IPS-15b (cell line): ENCODE measurements around the gene IGFL3.
A peak's percentile ranks its signal among the peaks of the same experiment; 100 is the strongest.
"Not testable (repeated sequence)": the region's sequence is repeated elsewhere in the genome, so short reads cannot be mapped to it uniquely, and the experiment has no call there.

ENCODE experiments used
- H3K27me3 ChIP-seq: one replicate; pipeline ENCODE4 v1.6.1; 2013; ENCODE audit warnings: low read length; ENCODE audit not compliant: control insufficient read depth, insufficient read depth
- H3K36me3 ChIP-seq: one replicate; pipeline ENCODE4 v1.6.1; 2013; ENCODE audit warnings: low read length; ENCODE audit not compliant: control insufficient read depth, insufficient read depth
- H3K4me1 ChIP-seq: one replicate; pipeline ENCODE4 v1.6.1; 2013; ENCODE audit warnings: mild to moderate bottlenecking, low read length; ENCODE audit not compliant: control insufficient read depth, insufficient read depth
- H3K4me3 ChIP-seq: one replicate; pipeline ENCODE4 v1.5.1; 2013; ENCODE audit warnings: low read depth, low read length
- H3K9ac ChIP-seq: one replicate; pipeline ENCODE4 v1.6.1; 2013; ENCODE audit warnings: low read depth, mild to moderate bottlenecking, low read length
- H3K9me3 ChIP-seq: one replicate; pipeline ENCODE4 v1.6.1; 2013; ENCODE audit warnings: mild to moderate bottlenecking, low read length; ENCODE audit not compliant: control insufficient read depth, insufficient read depth

The IGFL3 gene

GRCh38 chr19:46085888-46086287, 38.6 kb downstream of the IGFL3 start:
- no peak overlapping the region for H3K9ac ChIP-seq
- H3K4me3 ChIP-seq: no peak overlapping the region
- no peaks in the 10 kb centered on the region for H3K36me3 ChIP-seq
- no peaks in the 10 kb centered on the region for H3K27me3 ChIP-seq
- no peaks in the 10 kb centered on the region for H3K9me3 ChIP-seq
- no peaks in the 10 kb centered on the region for H3K4me1 ChIP-seq

DNA sequence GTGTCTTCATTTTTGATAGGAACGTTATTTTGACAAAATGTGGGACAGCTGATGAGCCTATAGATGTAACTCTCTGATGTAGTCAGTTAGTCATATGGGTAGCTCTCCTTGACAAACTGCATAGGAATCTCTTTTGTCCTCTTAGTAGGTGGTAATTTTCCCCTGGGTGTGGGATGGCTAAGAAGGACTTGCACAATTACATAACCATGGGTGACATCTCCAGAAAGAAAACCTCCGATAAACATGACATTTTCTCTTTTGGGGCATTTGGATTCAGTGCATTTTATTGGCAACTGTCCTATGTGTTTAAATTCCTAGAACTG, 41.8 kb downstream of the IGFL3 start:
- H3K4me3 ChIP-seq: no peak overlapping the region
- H3K9me3 ChIP-seq: no peaks in the 10 kb centered on the region
- H3K9ac ChIP-seq: no peak overlapping the region

DNA sequence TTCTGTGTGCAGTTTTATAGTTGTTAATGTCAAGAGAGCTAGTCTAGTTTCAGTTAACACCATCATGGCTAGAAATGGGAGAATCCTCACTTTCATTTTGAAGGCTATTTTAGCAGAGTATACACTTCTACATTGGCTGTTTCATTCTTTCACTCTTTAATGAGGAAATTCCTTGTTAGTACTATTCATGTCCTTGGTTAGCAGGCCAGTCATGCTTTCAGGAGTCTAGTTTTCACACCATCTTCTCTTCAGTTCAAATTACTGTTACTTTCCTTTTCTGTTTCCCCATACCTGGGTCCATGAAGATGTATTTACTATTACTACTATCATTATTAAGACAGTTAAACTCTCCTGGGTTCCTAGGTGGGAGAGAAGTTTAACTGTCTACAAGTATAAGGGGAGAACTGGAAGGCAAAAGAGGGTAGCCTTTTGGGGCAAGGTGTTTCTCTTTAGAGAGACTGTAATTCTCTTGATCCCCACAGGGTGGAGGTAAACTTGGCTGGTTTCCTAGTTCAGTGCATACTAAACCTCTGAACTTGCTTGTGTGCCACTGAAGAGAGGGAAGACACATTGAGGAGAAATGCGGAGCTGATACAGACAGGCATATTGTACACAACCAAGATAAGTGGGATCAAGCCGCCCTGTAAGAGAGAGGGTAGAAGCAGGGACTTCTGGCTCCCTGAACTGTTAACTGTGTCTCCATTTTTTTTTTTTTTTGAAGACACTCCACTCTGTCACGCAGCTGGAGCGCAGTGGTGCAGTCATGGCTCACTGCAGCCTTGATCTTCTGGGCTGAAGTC, 42.4 kb downstream of the IGFL3 start:
- Histone ChIP-seq H3K36me3 (no peaks in the 10 kb centered on the region), H3K9me3 (no peaks in the 10 kb centered on the region), H3K27me3 (peaks cover 5% of the 10 kb centered on the region), H3K4me1 (no peaks in the 10 kb centered on the region), H3K9ac (no peak overlapping the region), H3K4me3 (no peak overlapping the region)

More for the DNA sequence above, 41.8 kb downstream of the IGFL3 start:
- Histone ChIP-seq H3K36me3 (no peaks in the 10 kb centered on the region), H3K4me1 (no peaks in the 10 kb centered on the region), H3K27me3 (peaks cover 4% of the 10 kb centered on the region)

GRCh38 chr19:46080561-46080960, 43.9 kb downstream of the IGFL3 start:
- Histone ChIP-seq H3K27me3 (peaks cover 20% of the 10 kb centered on the region), H3K9ac (no peak overlapping the region), H3K4me3 (no peak overlapping the region), H3K9me3 (no peaks in the 10 kb centered on the region), H3K4me1 (peaks cover 3% of the 10 kb centered on the region), H3K36me3 (no peaks in the 10 kb centered on the region)

- Histone ChIP-seq H3K27me3 (peaks cover 24% of the 10 kb centered on the region), H3K36me3 (no peaks in the 10 kb centered on the region), H3K4me1 (peaks cover 3% of the 10 kb centered on the region), H3K9me3 (no peaks in the 10 kb centered on the region), H3K4me3 (no peak overlapping the region), H3K9ac (no peak overlapping the region)
Observed at GRCh38 chr19:46079576-46079975, 44.9 kb downstream of the IGFL3 start.

DNA sequence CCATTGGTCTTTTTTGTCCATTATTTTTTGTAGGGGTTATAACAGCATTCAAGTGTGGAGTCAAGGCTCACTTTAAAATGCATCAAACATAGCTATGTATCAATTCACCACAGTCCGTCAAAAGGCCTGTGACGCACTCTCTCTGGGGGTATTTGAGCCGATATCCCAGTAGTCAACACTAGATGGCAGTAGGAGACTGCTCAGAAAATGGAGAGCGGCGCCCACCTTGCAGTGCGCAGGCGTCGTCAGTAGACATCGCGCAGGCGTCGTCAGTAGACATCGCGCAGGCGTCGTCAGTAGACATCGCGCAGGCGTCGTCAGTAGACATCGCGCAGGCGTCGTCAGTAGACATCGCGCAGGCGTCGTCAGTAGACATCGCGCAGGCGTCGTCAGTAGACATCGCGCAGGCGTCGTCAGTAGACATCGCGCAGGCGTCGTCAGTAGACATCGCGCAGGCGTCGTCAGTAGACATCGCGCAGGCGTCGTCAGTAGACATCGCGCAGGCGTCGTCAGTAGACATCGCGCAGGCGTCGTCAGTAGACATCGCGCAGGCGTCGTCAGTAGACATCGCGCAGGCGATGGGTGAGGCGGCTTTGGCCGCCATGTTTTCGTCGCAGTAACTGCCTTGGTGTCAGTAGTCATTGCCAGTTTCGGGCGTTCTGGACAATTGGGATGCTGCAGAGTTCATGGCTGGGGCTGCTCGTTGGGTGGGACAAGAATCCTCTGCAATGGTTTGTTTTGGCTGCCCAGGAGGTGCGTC, 45.7 kb downstream of the IGFL3 start:
- H3K27me3 ChIP-seq: peaks cover 25% of the 10 kb centered on the region
- not testable (repeated sequence) for H3K36me3 ChIP-seq, H3K4me1 ChIP-seq, H3K9me3 ChIP-seq, H3K9ac ChIP-seq, H3K4me3 ChIP-seq

DNA sequence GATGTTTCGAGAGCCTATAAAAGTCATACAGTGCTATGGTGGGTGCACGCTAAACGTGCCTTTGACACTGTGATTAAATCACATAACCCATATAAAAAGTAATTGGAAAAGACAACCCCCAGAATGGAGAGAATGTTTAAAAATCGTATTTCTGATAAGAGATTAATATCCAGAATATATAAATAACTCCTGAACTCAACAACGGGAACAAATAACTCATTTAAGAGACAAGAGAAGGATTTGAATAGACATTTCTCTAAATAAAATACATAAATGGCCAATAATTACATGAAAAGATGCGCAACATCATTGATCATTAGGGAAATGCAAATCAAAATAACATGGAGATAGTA, 46.7 kb downstream of the IGFL3 start:
- H3K9me3 ChIP-seq: no peaks in the 10 kb centered on the region
- H3K4me1 ChIP-seq: peaks cover 3% of the 10 kb centered on the region
- H3K36me3 ChIP-seq: no peaks in the 10 kb centered on the region
- H3K4me3 ChIP-seq: no peak overlapping the region
- peaks cover 27% of the 10 kb centered on the region for H3K27me3 ChIP-seq
- H3K9ac ChIP-seq: no peak overlapping the region

DNA sequence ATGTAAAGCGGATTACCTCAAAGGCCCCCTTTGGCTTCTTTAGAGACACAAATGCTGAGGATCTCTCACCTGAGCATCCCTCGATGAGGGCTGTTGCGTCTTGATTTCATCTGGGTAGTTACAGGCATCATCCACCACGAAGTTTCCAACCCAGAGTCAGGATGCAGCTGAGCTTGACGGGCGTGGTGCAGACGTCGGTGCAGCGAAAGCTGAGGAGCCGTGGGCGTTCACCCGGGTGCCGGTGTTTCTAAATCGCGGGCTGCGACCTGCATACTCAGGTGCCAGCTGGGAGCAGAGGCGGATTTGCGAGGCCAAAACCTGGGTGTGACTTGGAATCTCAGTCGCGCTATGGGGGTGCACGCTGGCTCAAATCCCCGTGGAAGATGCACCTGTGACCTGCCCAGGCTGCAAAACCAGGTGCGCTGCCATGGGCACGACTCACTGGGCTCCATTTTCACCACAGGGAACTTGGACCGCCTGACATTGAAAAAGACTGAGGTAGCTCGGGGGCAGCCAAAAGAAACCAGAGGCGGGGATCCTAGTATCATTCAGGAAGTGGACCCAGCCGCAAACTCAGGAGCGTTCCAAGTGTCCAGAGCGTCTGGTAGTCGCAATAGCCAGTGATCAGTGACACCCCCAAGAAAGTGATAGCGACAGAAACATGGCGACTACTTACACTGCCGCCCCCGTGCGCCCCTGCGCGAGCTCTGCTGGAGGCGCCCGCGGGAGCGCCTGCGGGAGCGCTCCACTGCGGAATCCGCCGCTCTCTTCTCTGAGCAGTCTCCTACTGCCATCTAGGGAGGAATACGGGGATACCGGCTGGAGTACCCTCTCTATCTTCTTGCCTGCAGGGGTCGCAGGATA, 47.3 kb downstream of the IGFL3 start:
- Histone ChIP-seq H3K4me1 (peaks cover 3% of the 10 kb centered on the region), H3K36me3 (no peaks in the 10 kb centered on the region), H3K4me3 (peak overlapping the region; percentile 79), H3K9me3 (no peaks in the 10 kb centered on the region), H3K27me3 (peaks cover 27% of the 10 kb centered on the region), H3K9ac (no peak overlapping the region)

- H3K9me3 ChIP-seq: no peaks in the 10 kb centered on the region
- H3K9ac ChIP-seq: no peak overlapping the region
- H3K36me3 ChIP-seq: no peaks in the 10 kb centered on the region
- peaks cover 31% of the 10 kb centered on the region for H3K27me3 ChIP-seq
- peaks cover 3% of the 10 kb centered on the region for H3K4me1 ChIP-seq
- H3K4me3 ChIP-seq: peak overlapping the region; percentile 79
Observed at GRCh38 chr19:46076031-46076880, 48.2 kb downstream of the IGFL3 start.

DNA sequence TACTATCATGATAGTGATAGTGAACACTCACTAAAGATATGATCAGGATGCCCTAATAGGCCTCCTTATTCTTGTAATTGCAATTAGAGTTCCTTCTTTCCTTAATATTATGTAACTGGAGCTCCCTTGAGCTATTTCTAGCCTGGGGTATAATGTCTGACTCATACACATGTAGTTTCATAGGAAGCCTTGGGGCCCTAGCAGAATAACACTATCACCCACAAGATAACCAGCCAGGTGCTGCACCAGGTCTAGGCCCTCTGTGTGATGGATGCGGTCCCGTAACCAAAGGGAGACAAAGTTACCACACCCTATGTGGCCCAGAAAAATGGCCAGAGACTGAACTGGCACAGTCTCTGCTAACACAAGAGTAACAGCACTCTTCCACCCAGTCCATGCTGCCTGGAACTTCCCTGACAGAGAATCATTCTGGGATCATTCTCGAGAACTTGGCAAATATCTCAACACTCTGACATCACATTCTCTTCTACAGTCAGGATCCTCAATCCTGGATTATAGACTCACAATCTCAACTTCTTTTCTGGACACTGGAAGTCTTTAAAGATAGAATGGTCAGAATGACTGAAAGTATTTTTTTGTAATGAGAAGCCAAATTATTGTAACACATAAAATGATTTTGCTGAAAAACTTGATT, 51.1 kb downstream of the IGFL3 start:
- H3K4me3 ChIP-seq: no peak overlapping the region
- H3K9me3 ChIP-seq: no peaks in the 10 kb centered on the region
- no peak overlapping the region for H3K9ac ChIP-seq
- no peaks in the 10 kb centered on the region for H3K36me3 ChIP-seq
- H3K27me3 ChIP-seq: peaks cover 30% of the 10 kb centered on the region
- H3K4me1 ChIP-seq: peaks cover 3% of the 10 kb centered on the region
